Neural cell (in vitro differentiated cells): Measurements from ENCODE around the gene NT5DC3. TPM values are rescaled to one million over a fixed set of nuclear protein-coding genes. Genes with fewer than 3 reads are reported as not detected.

Source experiments
- H2AFZ ChIP-seq: fragments of 200-600, 300-800 bp; sonication (generic), shearing (Covaris generic); 2 replicates; pipeline ENCODE4 v1.6.0; 2014; ENCODE audit warnings: low read depth, mild to moderate bottlenecking, antibody characterized with exemption, low read length, moderate library complexity
- H3F3A ChIP-seq: fragments of 200-600 bp; shearing (Covaris generic); 2 replicates; pipeline ENCODE4 v1.6.1; 2016; ENCODE audit warnings: mild to moderate bottlenecking, moderate library complexity, mixed read lengths, antibody characterized with exemption, low read length; ENCODE audit not compliant: insufficient read depth, poor library complexity, severe bottlenecking
- H3K27ac ChIP-seq: fragments of 200-600, 300-800 bp; sonication (generic), shearing (Covaris generic); 2 replicates; pipeline ENCODE4 v1.5.1; 2014; ENCODE audit warnings: mild to moderate bottlenecking, low read length, moderate library complexity
- H3K27me3 ChIP-seq: fragments of 300-800, 200-600 bp; sonication (generic), shearing (Covaris generic); 2 replicates; pipeline ENCODE4 v1.6.0; 2014; ENCODE audit warnings: mild to moderate bottlenecking, low read depth, low read length, moderate library complexity; ENCODE audit not compliant: insufficient read depth
- H3K36me3 ChIP-seq: fragments of 300-800, 200-600 bp; sonication (generic), shearing (Covaris generic); 2 replicates; pipeline ENCODE4 v1.5.1; 2014; ENCODE audit warnings: mild to moderate bottlenecking, antibody characterized with exemption, low read length, moderate library complexity; ENCODE audit not compliant: insufficient read depth
- H3K4me2 ChIP-seq: fragments of 300-800, 200-600 bp; sonication (generic), shearing (Covaris generic); 2 replicates; pipeline ENCODE4 v1.6.0; 2014; ENCODE audit warnings: mild to moderate bottlenecking, low read length
- H3K4me3 ChIP-seq: fragments of 300-800, 200-600 bp; sonication (generic), shearing (Covaris generic); 2 replicates; pipeline ENCODE4 v1.5.1; 2014; ENCODE audit warnings: mild to moderate bottlenecking, low read length, moderate library complexity
- H3K79me2 ChIP-seq: fragments of 200-600 bp; shearing (Covaris generic); replicated peaks from 2 replicates; pipeline ENCODE4 v1.6.0; 2014; ENCODE audit warnings: mild to moderate bottlenecking, low read length, moderate library complexity; ENCODE audit not compliant: insufficient read depth
- H3K9ac ChIP-seq: fragments of 300-800, 200-600 bp; sonication (generic), shearing (Covaris generic); 2 replicates; pipeline ENCODE4 v1.6.1; 2016; ENCODE audit warnings: mild to moderate bottlenecking, low read length, mixed read lengths
- H3K9me2 ChIP-seq: fragments of 200-600 bp; shearing (Covaris generic); 2 replicates; pipeline ENCODE4 v1.6.1; 2016; ENCODE audit warnings: mild to moderate bottlenecking, low read length, mixed read lengths; ENCODE audit not compliant: insufficient read depth
- H3K9me3 ChIP-seq: fragments of 200-600, 300-800 bp; sonication (generic), shearing (Covaris generic); 2 replicates; pipeline ENCODE4 v1.6.1; 2016; ENCODE audit warnings: mild to moderate bottlenecking, mixed run types, low read length, moderate library complexity, mixed read lengths
- H4K20me1 ChIP-seq: fragments of 200-600 bp; shearing (Covaris generic); 2 replicates; pipeline ENCODE4 v1.6.1; 2016; ENCODE audit warnings: mild to moderate bottlenecking, mixed run types; ENCODE audit not compliant: insufficient read depth
- CTCF ChIP-seq: fragments of 450-650 bp; IDR thresholded peaks from 2 replicates; pipeline ENCODE4 v1.5.1; 2014; ENCODE audit warnings: antibody characterized with exemption, mild to moderate bottlenecking, moderate library complexity; ENCODE audit not compliant: poor library complexity, severe bottlenecking
- EP300 ChIP-seq: fragments of 450-650 bp; conservative IDR thresholded peaks from 2 replicates; pipeline ENCODE4 v1.6.1; 2014; ENCODE audit warnings: antibody characterized with exemption, mild to moderate bottlenecking, moderate library complexity; ENCODE audit not compliant: poor library complexity, severe bottlenecking
- EZH2 ChIP-seq: fragments of 200-600, 300-800 bp; shearing (Covaris generic), sonication (generic); IDR thresholded peaks from 2 replicates; pipeline ENCODE4 v1.6.1; 2014; ENCODE audit warnings: antibody characterized with exemption, low read length, borderline replicate concordance, mild to moderate bottlenecking; ENCODE audit not compliant: insufficient read depth, poor library complexity, severe bottlenecking
- MXI1 ChIP-seq: fragments of 450-650 bp; conservative IDR thresholded peaks from 2 replicates; pipeline ENCODE4 v1.6.1; 2014; ENCODE audit warnings: antibody characterized with exemption, mild to moderate bottlenecking; ENCODE audit not compliant: poor library complexity, severe bottlenecking
- POLR2AphosphoS5 ChIP-seq: IDR thresholded peaks from 2 replicates; pipeline ENCODE4 v1.6.1; 2012
- RAD21 ChIP-seq: fragments of 450-650 bp; conservative IDR thresholded peaks from 2 replicates; pipeline ENCODE4 v1.6.1; 2014; ENCODE audit warnings: antibody characterized with exemption, mild to moderate bottlenecking, moderate library complexity
- REST ChIP-seq: IDR thresholded peaks from 2 replicates; pipeline ENCODE4 v1.6.1; 2012; ENCODE audit warnings: borderline replicate concordance
- SMC3 ChIP-seq: fragments of 450-650 bp; conservative IDR thresholded peaks from 2 replicates; pipeline ENCODE4 v1.6.1; 2014; ENCODE audit warnings: antibody characterized with exemption, mild to moderate bottlenecking, moderate library complexity; ENCODE audit not compliant: poor library complexity
- TAF1 ChIP-seq: IDR thresholded peaks from 2 replicates; pipeline ENCODE4 v1.6.1; 2012; ENCODE audit warnings: low read depth
- polyA plus RNA-seq: library from polyadenylated mRNA; depleted of rRNA; stranded (reverse); fragments of >200 nt; gene quantifications from 2 replicates; pipeline ENCODE4 v1.2.3, GENCODE V29; 2014

NT5DC3 gene
- polyA plus RNA-seq, 1 donor from 2014 or later, result 4.0 TPM

GRCh38 chr12:103773109-103773910, 67.7 kb downstream of the NT5DC3 start:
- Histone ChIP-seq H4K20me1 (no peaks in the 10 kb centered on the region), H3K9me3 (no peaks in the 10 kb centered on the region), H3K9me2 (no peaks in the 10 kb centered on the region), H3K79me2 (no peaks in the 10 kb centered on the region), H3K9ac (no peak overlapping the region), H3K4me2 (no peak overlapping the region), H3K27ac (no peak overlapping the region), H3K36me3 (no peaks in the 10 kb centered on the region), H3K4me3 (no peak overlapping the region), H3K27me3 (no peaks in the 10 kb centered on the region), H3F3A (no peaks in the 10 kb centered on the region), H2AFZ (no peak overlapping the region)
- TF ChIP-seq EP300 (no peak), POLR2AphosphoS5 (no peak), RAD21 (no peak), TAF1 (no peak), SMC3 (no peak), MXI1 (no peak), EZH2 (no peak), REST (no peak), CTCF (no peak)

- Histone ChIP-seq H3F3A (no peaks in the 10 kb centered on the region), H3K36me3 (no peaks in the 10 kb centered on the region), H3K9ac (no peak overlapping the region), H3K9me3 (no peaks in the 10 kb centered on the region), H3K27me3 (no peaks in the 10 kb centered on the region), H3K79me2 (no peaks in the 10 kb centered on the region), H4K20me1 (no peaks in the 10 kb centered on the region), H3K27ac (no peak overlapping the region), H3K4me3 (no peak overlapping the region), H2AFZ (no peak overlapping the region), H3K9me2 (no peaks in the 10 kb centered on the region), H3K4me2 (no peak overlapping the region)
- TF ChIP-seq EZH2 (no peak), REST (no peak), POLR2AphosphoS5 (no peak), SMC3 (no peak), CTCF (no peak), EP300 (no peak), TAF1 (no peak), MXI1 (no peak), RAD21 (no peak)
These were observed 68.5 kb downstream of the NT5DC3 start for GRCh38 chr12:103772367-103773108.
